Stimulated activated CD4-positive, alpha-beta T cell treated with anti-CD3 and anti-CD28 coated beads, TNF-alpha, amount 100 ng/mL, for 1 hour (primary cell): ENCODE results near the gene CMIP.
"Not testable (repeated sequence)": the region's sequence is repeated elsewhere in the genome, so short reads cannot be mapped to it uniquely, and the experiment has no call there.

Source experiments
- DNase-seq, 3 donors: peaks; one replicate each; pipeline ENCODE4 v3.0.0-alpha.2; 2020; ENCODE audit warnings: low read depth in 3 of 3, low spot score in 1 of 3

Gene CMIP

DNA sequence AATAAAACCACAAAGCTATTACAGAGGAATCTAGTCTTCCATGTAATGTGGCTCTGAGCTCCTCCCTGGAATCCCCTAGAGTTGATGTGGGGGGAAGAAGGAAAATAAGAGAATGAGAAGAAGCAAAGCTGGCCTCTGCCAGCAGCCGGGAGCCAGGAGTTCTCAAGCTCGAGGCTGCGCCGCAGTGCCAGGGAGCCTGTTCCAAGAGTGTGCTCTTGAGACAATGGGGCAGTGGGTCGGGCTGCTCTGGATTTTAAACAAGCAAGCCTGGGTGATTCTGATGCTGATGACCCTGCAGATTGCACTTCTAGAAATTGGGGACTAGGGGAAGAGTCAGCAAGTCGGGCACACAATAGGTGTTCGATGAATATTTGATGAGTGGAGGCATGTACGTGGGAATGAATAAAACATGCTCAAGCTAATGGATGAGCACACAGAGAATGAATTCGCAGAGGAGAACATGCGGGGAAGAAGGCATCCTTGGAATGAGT is 119.9 kb downstream of the CMIP start:
- DNase-seq, result no peak

DNA sequence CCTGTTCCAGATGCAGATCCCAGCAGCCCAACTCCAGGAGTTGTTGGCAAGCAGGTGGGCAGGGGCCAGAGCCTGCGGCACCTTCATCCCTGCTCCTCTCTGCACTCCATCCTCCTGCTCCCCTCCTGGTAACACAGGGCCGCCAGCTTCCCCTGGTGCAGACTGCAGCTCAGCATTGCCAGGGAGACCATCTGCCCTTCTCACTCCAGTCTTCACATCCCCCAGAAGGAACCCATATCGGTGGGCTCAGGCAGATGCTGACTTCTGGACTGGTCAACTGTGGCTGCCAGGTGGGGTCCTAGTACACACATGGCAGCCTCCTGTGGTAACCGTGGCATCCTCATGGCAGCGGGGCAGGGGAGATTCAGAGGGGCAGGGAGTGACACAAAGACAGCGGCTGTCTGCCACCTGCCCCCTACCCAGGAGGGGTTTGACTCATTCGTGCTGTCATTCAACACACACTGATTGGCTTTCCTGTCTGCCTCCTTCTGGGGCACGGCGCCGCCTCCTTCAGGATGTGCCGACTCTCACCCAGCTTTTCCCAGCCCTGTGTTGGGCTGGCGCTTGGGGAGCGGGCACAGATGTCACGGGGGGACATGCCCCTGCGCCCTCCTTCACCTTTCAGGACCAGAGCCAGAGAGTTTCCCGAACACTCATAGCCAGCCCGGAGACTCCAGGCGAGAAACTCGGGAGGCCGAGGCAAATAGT is 120.9 kb downstream of the CMIP start:
- DNase-seq, result no peak

DNA sequence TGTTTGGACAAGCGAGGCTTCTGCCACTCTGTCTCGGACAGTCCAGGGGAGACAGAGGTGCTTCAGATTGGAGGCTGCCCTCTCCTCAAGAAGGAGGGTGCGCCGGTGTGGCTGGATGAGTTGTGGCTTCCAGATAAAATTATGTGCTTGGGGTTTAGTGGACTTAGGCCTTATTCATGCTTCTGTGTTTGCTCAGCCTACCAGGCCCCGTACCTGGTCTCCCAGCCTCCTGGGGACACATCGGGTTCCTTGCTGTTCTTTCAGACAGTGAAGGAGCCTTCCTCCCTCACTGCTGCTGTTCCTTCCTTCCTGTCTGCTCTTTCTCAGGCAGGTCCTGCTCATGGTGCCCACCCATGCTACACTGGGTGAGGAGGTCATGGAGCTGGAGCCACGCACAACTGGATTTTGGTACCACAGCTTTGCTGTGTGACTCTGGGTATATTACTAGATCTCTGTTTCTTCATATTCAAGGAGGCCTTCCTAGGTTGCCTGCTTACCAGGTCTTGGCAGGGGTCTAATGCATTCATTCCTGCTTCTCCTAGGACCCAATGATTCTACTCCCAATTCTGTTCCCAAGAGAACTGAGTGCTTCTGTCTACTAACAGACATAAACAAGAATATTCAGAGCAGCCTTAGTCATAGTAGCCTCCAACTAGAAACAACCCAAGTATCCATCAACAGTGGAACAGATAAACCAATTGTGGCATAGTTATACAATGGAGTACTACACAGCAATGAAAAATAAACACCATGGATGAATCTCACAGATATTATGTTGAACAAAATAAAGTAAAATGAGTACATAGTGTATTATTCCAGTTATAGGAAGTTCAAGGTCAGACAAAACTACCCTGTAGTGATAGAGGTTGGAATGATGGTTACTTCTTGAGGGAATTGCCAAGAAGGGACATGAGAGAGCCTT is 121.7 kb downstream of the CMIP start:
- DNase-seq, result no peak

DNA sequence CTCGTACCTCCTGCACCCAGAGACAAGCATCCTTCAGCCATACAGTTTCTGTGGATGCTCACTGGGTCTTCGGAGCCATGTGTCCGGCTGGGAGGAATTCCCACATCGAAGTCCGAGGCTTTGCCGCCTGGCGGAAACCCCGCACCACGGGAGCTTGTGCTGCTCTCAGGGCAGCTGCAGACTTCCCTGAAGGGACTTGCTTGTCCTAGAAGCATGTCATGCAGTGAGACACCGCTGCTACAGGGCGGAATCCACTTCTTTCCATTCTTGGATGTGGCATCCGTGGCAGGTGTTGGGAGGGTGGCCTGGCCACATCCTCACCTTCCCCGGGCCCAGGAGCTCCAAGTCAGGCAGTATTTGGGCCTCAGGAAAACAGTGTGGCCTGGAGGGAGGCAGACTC is 122.5 kb downstream of the CMIP start:
- no peak for DNase-seq

DNA sequence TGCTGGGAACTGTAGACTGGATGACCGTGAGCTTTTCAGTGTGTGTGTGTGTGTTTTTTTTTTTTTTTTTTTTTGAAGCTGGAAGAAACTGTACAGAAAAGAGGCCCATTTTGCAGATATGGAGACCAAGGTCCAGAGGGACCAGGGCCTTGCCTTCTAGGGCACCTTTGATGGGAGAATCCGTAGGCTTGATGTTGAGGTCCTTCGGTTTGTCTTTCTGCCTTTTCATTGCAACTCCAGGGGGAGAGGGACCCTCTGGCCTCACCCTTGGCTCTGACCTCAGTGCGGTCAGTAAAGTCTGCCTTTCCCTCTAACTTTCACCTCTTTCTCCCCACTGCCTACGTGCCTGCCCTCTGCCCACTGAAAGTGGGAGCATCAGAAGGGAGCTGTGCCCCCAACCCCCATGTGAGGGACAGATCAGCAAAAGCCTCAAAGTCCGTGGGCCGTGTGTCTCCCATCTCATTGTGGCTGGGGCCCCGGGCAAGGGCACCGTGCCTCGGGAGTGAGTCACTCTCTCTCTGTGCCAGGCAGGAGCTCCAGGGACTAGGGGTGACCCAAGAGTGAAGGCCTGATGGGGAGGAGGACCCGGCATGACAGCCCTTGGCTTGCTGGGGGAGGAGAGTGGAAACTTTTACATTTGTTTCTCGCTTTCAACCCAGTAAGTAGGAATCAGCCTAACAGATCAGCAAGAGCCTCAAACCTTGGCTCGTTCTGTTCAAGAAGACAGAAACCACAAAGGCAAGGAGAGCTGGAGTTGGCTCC is 123.6 kb downstream of the CMIP start:
- no peak for DNase-seq

DNA sequence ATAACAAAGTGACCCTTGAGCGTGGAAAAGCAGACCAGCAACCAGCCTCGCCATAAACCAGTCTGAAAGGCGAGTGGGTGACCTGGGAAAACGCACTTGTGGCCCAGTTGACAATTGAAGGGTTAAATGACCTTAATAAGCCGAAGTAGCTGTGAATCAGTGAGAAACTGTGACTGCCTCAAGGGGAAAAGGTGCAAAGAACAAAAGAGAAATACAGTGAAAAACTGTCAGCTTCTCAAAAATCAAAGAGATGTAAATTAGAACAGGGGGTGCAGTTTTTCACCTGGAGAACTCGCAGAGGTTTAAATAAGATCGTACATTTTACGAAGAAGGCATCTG is 124.1 kb downstream of the CMIP start:
- no peak for DNase-seq

DNA sequence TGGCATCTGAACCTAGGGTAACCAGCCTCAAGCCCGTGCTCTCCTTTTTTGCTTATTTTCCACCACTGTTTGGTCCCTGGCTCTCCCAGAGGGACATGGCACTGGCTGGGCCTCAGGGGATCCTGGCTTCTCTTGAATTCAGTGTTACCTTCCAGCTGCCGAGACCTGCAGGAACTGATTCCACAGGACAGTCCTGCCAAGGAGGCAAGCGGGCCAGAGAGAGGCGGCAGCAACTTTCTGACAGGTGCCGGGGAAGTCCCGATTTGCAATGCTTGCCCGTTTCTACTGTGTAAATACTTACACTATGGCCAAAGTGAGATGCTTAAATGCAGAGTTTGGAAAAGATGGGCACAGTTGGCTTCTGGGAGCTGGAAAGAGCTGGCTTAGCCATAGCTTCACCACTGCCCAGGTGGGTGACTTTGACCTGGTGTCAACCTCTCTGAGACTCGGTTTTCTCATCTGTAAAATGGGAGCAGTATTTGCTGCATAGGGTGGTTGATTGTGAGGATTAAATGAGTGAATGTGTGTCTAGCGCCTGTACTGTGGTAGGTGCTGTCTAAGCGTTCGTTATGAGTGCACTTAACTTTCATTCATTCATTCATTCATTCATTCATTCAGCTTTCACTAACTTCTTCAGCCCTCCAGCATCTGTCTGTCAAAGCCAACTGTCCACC is 124.9 kb downstream of the CMIP start:
- DNase-seq, result no peak

DNA sequence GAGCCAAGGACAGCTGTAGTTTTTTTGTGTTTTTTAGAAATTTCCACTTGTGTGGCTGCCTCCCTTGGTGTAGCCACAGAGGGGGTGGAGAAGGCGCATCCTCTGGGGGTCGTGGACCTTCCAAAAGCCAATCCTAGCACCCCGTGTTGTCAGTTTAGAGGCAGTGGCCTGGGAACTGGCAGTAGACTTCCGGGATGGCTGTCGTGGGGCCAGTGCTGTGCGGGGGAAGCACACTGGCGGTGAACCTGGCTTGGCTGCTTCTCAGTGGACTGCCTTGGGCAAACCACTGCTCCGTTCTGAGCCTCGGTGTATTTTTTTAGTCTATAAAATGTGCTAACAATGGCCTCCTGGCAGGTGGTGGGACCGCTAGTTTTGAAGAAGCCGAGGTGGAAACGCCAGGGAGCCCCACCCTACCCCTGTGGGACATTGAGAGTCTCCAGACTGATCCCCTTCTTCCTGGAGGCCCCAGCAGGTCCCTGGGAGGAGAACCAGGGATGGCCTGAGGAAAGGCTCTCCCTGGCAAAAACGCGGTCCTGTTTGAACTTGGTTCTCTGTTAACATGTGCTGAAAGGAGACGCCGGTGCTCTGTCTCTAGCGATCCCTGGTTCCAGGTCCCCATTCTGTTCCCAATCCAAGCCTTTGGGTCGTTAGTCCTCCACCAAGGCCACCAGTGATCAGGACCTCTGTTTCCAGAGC is 125.7 kb downstream of the CMIP start:
- no peak for DNase-seq

DNA sequence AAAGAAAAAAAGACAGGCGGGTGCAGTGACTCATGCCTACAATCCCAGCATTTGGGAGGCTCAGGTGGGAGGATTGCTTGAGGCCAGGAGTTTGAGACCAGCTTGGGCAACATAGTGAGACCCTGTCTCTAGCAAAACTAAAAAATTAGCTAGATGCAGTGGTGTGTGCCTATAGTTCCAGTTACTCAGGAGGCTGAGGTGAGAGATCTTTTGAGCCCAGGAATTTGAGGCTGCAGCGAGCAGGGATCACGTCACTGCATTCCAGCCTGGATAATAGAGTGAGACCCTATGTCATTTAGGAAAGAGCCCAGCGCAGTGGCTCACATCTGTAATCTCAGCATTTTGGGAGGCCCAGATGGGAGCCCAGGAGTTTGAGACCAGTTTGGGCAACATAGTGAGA is 126.6 kb downstream of the CMIP start:
- DNase-seq, result no peak

DNA sequence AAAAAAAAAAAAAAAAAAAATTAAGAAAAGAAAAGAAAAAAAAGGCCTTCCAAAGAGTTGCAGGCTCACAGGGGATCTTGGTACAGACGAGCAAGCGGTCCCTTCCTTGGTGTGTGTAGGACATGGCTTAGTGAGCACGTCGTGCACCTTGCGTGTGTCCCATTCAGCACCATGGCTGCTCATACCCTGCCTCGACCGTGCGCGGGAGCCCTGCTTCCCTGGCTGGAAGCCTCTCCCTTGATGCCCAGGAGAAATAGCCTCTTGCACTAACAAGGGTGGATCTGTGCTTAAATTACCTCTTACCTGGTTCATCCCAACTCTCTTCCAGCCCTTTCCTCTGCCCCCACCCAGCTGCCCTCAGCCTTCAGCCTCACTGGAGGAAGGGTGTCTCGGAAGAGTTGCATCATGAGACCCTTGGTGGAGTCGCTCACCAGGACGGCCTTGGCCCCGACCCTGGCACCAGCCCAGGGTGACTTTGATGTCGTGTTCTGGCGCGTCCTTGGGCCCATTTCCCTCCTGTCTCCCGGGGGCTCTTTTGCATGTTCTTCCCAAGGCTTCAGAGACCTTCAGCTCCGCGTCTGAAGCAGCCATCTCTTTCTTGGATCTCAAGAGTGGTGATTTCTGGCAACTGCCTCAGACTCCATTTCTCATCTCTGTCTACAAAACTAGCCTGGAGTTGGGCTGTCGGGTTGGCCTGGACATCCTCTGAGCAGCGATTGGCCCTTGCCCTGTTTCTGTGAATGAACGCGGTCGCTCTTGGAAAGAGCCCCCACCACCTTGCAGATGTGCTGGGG is 127.2 kb downstream of the CMIP start:
- DNase-seq, result no peak

DNA sequence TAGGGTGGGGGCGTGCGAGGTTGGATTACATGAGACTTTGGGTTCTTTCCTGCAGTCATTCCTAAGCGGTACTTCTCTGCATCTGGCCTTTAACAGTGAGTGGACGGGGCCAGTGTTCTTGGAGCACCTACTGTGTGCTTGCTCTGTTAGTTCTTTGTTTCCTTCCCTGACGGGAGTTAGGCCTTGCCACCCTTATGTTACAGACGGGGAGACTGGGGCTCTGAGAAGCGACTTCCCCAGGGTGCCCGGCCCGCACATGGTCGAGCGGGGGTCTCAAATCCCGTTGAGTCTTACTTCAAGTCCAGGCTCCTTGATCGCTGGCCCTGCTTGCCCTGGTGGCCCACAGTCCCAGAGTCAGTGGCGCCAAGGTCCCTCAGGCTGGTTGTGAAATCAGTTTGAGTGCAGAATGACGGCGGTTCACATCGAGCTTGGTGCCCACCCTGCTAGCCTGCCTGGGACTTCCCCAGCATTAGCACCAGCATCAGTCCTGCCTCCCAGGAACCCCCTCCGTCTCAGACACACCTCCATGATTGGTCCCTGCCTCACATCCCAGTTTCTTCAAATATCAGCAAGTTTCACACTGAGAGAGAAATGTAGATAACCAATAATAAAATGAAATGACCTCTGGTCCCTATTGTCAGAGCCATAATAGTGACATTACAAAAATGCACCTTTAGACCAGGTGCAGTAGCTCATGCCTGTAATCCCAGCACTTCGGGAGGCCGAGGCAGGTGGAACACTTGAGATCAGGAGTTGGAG is 128.0 kb downstream of the CMIP start:
- DNase-seq, result no peak

DNA sequence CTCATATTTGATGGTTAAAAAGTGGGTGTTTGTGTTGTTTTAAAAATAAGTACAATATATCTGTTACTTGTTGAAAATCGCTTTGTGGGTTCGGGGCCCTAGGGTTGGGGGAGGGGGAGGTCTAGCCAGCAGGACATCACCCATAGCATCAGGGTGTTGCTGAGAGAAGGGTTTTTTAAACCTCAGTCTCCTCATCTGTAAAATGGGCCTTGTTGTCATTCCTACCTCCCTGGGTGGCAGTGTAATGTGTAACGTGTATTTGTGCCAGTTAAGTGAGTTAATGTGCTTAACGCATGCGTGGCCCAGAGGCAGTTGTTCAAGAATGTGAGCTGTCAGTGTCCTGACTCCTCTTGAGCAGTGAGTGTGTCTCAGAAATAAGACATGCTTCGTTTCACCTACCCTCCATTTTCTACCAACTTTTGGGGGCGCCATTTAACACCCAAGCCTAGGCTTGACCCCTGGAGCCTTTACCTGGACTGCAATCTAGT is 129.0 kb downstream of the CMIP start:
- no peak for DNase-seq

DNA sequence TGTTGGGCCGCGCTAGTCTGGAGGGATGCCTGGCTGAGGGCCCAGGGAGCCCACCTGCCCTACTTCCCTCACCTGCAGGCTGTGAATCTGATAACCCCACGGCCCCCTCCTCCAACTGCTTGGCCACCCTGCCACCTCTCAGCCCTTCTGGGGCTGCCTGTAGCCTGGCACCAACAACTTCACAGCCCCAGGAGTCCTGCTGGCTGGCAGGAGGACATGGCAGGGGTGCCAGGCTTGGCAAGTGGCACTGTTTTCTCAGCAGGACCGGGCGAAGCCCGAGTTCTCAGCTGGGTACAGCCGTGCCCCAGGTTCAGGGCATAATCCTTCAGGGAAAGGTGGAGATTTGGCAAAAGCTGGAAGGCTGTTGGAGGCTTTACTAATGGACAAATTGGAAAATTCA is 129.6 kb downstream of the CMIP start:
- DNase-seq, result no peak

DNA sequence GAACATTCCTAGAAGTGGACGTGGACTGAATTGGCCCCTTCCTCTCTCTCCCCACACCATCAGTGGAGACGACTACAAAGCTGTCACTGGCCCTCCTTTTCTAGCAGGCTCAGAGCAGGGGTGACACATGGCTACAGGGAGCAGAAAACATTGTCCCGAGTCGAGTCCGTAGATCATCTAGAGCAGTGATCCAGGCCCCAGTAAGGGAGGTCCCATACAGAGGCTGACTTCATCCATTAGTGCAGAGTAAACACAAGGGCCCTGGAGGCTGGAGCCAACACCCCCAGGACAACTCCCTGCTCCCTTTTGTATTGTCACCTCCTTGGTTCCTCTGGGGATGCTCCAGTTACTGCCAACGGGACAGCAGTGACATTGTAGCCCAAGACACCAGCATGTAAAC is 130.7 kb downstream of the CMIP start:
- no peak for DNase-seq

DNA sequence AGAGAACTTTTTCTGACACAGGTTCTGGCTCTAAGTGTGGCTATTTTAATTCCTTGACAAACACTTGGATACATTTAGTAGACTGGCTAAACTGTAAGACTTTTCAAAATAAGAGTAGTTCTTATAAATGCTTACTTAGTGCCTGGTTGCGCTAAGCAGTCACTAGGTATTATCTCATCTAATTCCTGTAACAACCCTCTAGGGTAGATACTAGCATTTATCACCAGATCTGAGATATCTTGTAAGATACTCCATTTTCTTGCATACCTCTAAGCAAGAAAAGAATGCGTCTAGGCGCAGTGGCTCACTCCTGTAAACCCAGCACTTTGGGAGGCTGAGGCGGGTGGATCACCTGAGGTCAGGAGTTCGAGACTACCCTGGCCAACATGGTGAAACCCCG is 131.2 kb downstream of the CMIP start:
- no peak for DNase-seq

DNA sequence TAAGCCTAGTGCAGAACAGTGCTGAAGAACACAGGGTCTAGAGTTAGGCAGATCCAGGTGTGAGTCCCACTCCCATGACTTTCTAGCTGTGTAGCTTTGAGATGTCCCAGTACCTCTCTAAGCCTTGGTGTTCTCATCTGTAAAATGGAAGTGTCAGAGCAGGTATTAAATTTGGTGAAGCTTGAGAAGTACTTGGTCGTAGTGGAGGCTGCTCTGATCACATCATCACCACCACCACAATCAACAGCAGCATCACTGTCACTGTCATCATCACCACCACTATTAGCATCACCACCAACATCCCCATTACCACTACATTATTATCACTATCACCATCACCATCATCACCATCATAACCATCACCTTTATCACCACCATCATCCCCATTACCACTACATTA is 132.1 kb downstream of the CMIP start:
- no peak for DNase-seq

DNA sequence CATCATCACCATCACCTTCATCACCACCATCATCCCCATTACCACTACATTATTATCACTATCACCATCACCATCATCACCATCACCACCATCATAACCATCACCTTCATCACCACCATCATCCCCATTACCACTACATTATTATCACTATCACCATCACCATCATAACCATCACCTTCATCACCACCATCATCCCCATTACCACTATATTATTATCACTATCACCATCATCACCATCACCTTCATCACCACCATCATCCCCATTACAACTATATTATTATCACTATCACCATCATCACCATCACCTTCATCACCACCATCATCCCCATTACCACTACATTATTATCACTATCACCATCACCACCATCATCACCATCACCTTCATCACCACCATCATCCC is 132.7 kb downstream of the CMIP start:
- not testable (repeated sequence) for DNase-seq

DNA sequence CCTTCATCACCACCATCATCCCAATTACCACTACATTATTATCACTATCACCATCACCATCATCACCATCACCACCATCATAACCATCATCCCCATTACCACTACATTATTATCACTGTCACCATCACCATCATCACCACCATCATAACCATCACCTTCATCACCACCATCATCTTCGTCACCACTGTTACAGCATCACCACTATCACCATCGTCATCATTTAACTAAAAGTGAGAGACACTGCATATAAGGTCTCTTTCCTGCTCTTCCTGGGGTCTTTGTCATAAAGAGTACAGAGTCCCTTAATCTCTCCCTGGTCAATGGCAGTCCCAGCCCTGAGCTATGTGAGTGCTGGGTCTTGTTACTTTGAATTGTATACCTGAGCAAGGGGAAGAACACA is 133.5 kb downstream of the CMIP start:
- DNase-seq, result no peak
